HG02885 (cell line): ENCODE data around the gene PRDM16.
"Not testable (repeated sequence)": the region's sequence is repeated elsewhere in the genome, so short reads cannot be mapped to it uniquely, and the experiment has no call there.

Experiments used
- ATAC-seq: cut with Tn5 transposase; IDR thresholded peaks from one replicate; pipeline ENCODE4 v1.9.1; 2021; ENCODE audit warnings: mild to moderate bottlenecking; ENCODE audit not compliant: unreplicated experiment, poor library complexity

Gene PRDM16

GRCh38 chr1:3151456-3151855 is 82.5 kb downstream of the PRDM16 start:
- no peak for ATAC-seq

- no peak for ATAC-seq
Observed at GRCh38 chr1:3152143-3152542, 83.1 kb downstream of the PRDM16 start.

- ATAC-seq, result no peak
Observed at GRCh38 chr1:3153197-3153596, 84.2 kb downstream of the PRDM16 start.

- no peak for ATAC-seq
Observed at GRCh38 chr1:3153902-3154795, 85.1 kb downstream of the PRDM16 start.

GRCh38 chr1:3155056-3155925 is 86.3 kb downstream of the PRDM16 start:
- no peak for ATAC-seq

- no peak for ATAC-seq
Observed at GRCh38 chr1:3155926-3156220, 86.9 kb downstream of the PRDM16 start.

- ATAC-seq, result no peak
Observed at GRCh38 chr1:3156936-3157335, 87.9 kb downstream of the PRDM16 start.

GRCh38 chr1:3158347-3158746 is 89.3 kb downstream of the PRDM16 start:
- ATAC-seq, result no peak

- ATAC-seq, result no peak
Observed at GRCh38 chr1:3159121-3159520, 90.1 kb downstream of the PRDM16 start.

GRCh38 chr1:3159996-3160395 is 91.0 kb downstream of the PRDM16 start:
- ATAC-seq, result no peak

- ATAC-seq, result no peak
Observed at GRCh38 chr1:3160647-3161145, 91.7 kb downstream of the PRDM16 start.

GRCh38 chr1:3161176-3161840 is 92.3 kb downstream of the PRDM16 start:
- ATAC-seq, result no peak

- no peak for ATAC-seq
Observed at GRCh38 chr1:3162322-3162882, 93.4 kb downstream of the PRDM16 start.

- no peak for ATAC-seq
Observed at GRCh38 chr1:3163356-3163755, 94.4 kb downstream of the PRDM16 start.

GRCh38 chr1:3164671-3165070 is 95.7 kb downstream of the PRDM16 start:
- ATAC-seq, result no peak

- ATAC-seq, result not testable (repeated sequence)
Observed at GRCh38 chr1:3165189-3165588, 96.2 kb downstream of the PRDM16 start.

- no peak for ATAC-seq
Observed at GRCh38 chr1:3166206-3166918, 97.4 kb downstream of the PRDM16 start.

- ATAC-seq, result no peak
Observed at GRCh38 chr1:3167255-3167654, 98.3 kb downstream of the PRDM16 start.

- ATAC-seq, result no peak
Observed at GRCh38 chr1:3168678-3169077, 99.7 kb downstream of the PRDM16 start.
